NCI-H187 (cell line): Measurements from ENCODE around the gene WDR5.
A peak's percentile ranks its signal among the peaks of the same experiment; 100 is the strongest.

ENCODE experiments used
- DNase-seq, 2 experiments: peaks; one replicate each; lab custom pipeline; 2025; lab: John Stamatoyannopoulos, UW

Gene WDR5

DNA sequence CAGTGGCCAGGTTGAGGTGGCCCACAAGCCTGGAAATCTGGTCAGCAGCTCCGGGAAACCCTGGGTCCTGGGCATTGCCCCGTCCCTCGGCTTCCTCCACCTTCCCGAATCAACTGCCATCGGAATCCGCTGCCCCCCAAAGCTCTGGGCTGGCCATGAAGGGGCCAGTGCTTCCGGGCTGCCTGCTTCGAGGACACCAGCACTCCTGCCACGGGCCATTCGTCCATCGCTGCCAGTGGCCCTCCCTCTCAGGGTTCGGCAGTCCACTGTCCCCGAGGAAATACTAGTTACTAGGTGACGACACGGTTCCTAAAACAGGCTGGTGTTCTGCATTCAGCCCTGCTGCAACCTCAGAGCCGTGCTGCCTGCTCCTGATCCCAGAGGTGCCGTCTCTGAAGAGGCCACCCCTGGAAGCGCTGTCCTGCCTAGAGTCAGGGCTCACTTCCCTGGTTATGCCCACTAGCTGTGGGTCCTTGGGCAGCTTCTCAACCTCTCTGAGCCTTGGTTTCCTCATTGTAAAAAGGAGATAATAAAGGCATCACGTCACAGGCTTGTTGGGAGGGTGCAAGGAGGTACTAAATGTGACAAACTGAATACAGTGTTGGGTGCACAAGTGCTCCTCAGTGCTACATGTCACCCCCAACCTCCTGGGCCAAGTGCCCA lies 3.5 kb upstream of the WDR5 start:
- no peak for DNase-seq

DNA sequence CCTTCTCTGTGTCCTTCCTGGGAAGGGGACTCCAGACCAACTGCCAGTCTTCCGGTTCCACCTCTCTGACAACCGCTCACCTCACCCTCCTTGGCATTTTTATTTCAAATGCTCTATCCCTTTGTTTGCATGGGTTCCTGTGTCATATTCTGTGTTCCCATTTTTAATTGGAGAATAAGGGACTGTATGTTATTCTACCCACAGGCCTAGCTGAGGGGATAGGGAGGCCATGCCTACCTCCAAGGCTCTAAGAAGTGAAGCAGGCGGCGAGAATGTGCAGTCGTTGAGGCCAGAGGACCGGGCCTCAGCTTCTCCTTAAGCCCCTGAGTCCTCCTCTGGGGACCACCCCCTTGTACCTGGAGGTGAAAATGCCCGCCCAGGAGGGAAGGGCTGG lies 936 bp upstream of the WDR5 start:
- no peak for DNase-seq

DNA sequence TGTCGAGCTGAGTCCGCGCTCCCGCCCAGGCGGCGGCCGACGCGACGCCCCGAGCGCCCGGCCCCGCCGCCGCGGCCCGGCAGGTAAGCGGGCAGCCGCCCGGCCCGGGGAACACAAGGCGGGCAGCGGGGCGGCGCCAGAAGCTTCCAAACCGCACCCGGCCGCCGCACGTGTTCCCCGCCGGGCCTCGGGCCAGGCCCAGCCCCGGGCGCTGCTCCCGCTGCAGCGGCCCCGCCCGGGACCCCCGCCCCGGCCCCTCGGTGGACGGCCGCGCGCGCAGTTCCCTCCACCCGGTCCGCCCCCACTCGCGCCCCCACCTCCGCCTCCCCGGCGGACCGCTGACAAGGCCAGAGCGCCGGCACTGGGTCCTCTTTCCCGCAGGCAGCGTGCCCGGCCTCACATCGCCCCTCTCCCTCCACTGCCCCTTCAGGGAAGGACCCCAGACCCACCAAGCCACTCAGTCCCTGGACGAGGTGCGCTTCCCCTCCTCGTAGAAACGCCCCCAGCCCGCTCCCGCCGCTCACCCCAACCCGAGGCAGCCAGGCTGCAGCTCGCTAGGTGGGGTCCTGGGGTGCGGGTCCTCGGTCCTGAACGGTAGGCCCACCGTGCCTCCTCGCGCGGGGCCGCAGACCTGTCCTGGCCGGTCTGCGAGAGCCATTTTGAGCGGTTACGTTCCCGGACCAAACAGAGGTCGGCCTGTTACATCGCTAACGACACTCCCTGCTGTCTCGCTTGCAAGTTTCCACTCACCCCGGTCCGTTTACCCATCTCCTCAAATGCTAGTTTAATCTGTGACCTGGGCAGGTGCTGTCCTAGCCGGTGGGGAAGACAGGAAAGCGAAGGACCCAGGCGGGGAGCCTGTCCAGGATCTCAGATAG lies 475 bp downstream of the WDR5 start:
- DNase-seq: no peak

DNA sequence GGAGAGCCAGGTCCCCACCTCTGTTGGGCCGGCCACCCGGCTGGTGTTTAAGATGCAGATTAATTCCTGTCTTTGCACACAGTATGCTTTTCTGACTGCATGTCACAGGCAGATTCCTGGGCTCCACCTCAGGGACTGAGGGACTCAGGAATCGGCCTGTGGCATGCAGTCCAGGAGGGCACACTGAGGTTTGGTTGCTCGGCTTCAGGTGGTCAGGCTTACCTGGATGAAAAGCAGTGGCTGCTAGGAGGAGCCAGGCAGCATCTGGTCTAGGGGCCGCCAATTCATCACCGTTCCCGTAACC lies 1.1 kb downstream of the WDR5 start:
- no peak for DNase-seq

DNA sequence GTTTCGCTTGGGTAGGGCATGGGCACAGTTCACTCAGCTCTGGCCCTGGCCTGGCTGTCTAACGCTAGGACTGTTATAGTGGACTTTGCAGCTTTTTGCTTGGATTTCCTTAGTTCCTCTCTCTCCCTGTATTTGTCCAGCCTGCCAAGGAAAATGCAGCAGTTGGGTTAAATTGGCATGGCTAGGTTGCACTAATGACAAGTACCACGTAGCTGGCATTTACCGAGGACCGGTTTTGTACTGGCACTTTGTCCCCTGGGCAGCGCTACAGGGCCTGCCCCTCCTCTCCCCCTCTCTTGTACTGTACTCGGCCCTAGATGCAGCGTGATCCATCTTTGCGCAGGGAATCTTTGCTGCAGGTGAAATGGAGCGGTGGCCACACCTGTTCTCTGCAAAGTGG lies 2.4 kb downstream of the WDR5 start:
- no peak for DNase-seq

DNA sequence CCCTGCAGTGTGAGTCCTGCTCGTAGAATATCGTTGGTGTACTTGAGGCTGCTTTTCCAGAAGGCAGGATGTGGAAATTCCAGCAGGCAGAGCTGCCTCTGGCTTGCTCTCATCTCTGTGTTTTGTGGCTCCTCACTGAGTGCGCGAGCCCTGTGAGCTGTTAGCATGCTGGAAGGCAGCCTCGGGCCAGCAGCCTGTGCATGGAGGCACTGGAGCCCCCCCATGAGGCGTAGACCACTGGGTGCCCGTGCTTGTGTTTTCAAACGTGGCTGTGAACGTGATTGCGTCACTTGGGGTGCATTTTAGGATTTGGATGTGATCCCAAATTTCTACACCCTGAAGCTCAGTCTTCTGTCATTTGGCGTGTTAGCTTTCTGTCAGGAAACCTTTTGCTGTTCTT lies 3.2 kb downstream of the WDR5 start:
- no peak for DNase-seq

DNA sequence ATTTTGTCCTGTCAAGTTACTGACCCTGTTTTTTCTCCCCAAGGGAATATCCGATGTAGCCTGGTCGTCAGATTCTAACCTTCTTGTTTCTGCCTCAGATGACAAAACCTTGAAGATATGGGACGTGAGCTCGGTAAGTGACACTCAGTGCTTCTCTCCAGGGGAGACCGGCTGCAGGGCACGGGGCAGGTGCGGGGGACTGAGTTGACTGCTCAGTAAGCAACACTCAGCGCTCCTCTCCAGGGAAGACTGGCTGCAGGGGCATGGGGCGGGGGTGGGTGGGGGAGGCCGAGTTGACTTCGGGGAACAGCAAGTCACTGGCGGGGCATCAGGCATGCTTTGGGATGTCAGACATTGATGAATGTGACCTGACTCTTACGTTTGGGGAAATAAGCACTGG lies 6.0 kb downstream of the WDR5 start:
- no peak for DNase-seq

DNA sequence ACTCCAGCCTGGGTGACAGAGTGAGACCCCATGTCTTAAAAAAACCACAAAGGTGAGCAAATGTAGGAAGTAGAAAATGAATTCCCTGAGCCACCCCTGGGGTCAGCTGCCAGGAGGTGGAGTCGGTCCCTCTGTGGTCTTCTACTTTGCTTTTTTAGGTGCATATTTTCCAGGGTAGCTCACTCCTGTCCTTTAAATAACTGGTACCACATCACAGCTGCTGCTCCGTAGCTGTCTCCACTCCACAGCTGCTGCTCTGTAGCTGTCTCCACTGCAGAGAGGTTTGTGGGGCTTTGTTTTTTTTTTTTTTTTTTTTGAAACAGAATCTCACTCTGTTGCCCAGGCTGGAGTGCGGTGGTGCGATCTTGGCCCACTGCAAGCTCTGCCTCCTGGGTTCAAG lies 8.9 kb downstream of the WDR5 start:
- DNase-seq: no peak

DNA sequence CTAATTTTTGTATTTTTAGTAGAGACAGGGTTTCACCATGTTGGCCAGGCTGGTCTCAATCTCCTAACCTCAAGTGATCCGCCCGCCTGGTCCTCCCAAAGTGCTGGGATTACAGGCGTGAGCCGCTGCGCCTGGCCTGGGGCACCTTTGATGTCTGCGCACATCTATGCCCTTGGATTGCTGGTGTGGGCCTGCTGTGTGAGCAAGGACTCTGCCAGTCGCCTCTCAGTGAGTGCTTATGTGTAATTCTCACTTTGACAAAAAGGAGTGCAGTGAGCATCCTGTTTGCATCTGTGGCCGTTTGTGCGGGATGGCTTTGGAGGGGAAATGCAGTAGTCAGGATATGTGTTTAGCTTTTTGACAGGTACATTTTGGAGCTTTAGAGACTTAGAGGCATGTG lies 9.4 kb downstream of the WDR5 start:
- no peak for DNase-seq

DNA sequence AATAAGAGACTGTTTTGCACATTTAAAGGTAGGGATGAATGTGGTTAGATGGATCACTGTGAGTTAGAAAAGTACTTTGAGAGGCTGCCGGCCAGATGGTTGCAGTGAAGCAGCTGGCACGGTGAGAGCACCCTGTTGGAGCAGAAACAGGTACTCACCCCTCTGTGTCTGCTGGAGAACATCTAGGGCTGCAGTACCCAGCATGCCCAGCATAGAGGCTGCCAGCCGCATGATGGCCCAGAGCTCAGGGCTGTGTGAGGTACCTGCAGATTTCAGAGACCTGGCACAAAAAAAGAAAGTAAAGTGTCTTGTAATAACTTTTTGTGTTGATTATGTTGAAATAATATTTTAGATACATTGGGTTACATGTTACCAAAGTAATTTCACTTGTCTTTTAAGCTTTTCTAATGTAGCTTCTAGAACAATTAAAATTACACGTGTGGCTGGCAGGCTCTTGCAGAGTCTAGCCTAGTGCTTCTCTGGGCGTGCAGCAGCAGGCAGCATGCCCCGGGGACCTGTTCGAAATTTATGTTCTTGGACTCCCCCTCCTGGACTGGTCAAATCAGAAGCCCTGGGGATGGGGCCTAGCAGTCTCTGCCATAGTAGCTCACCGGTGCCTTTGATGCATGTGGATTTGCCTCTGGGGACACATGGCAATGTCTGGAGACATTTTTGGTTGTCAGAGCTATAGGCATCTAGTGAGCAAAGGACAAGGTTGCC lies 11.1 kb downstream of the WDR5 start:
- no peak for DNase-seq

DNA sequence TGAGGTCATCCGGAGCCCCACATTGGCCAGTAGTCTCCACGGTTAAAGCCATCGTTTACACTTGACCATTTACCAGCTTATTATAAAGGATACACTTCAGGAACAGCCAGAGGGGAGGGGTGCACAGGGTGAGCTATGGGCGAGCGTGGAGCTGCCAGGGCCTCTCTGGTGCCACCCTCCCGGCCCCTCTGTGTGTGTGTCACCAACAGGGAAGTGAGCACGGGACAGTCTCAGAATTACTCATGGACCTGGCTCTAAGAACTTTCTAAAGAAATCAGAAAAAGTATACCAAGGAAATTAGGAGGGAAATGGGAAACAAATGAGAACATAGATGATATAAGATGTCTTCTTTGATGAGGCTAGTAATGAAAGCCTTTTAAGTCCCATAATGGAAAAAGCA lies 13.5 kb downstream of the WDR5 start:
- DNase-seq: no peak

DNA sequence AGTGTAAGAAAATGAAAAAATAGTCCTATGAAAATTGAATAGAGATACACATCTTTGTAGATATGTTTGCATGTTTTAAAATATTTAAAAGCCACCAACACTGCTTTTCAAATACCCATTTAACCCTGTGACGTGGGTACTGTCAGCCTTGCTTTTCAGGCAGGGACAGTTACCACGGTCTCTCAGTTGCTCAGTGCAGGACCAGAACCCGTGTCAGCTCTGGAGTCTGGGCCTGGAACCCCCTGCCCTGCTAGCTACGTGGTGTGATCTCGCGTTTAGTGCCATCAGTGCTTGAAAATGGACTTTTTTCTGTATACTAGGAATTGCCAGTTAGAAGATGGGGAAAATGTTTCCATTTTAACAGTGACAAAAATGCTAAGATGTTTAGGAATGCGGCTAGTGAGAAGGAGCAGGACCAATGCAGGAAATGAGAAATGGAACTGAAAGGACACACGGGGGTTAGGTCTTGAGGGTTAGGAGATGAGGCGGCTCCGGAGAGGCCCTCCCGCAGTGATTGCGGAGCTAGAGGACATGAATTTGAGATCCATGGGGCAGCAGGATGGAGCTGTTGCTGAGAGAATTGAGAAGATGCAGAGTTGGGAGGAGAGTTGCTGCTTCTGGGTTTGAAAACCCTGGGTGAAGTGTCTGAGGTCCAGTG lies 14.8 kb downstream of the WDR5 start:
- no peak for DNase-seq

DNA sequence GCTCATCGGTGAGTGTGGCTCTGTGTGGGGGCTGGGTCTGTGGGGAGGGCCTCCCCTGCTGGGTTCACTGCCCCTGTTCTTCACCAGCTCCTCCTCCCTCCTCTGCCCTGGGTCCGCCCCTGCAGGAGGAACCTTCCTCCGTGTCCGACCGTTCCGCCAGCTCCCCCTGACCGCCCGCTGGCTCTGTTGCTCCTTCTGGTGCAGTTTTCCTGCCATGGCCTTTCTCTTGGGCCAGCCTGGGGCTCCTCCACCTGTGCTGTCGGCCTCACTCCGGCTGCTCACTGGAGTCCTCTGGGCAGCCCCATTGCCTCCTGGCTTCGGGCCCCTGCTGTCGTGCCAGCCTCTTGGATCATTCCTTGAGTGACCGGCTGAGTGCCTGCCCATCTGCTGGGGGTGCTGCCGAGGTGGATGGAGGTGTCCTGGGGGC lies 16.2 kb downstream of the WDR5 start:
- no peak for DNase-seq

DNA sequence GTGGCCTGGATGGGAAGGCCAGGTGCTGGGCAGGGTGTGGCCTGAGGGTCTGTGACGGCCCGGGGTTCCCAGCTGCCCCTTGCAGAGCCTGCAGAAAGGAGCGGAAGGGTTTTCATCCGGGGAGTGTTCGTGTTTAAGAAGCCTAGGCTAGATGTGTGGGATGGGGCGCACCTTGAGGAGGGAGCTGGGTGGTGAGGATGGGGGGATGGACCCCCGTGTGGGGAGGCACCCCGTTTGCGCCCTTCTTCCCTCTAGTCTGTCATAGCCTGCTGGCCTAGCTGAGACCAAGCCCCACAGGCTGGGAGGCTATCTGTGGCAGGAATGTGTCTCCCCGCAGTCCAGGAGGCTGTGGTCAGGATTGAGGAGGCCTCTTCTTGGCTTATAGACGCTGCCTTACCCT lies 16.6 kb downstream of the WDR5 start:
- no peak for DNase-seq

DNA sequence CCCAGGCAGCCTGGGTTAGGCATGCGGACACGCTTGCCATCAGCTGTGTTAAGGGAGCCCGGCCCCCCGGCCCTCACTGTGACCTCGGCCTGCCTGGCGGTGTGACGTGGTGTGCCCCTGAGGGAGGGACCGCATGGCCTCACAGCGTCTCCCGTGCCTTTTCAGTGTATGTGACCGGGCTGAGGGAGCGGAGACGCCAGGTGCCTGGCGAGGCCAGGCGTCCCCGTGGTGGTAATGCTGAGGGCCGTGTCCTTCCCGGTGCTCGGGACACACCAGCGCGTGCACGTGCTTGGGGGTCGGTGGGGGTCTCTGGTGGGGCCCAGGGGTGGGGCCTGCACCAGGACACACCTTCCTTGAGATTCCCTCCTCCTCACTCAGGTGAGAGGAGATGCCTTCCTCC lies 17.6 kb downstream of the WDR5 start:
- no peak for DNase-seq

DNA sequence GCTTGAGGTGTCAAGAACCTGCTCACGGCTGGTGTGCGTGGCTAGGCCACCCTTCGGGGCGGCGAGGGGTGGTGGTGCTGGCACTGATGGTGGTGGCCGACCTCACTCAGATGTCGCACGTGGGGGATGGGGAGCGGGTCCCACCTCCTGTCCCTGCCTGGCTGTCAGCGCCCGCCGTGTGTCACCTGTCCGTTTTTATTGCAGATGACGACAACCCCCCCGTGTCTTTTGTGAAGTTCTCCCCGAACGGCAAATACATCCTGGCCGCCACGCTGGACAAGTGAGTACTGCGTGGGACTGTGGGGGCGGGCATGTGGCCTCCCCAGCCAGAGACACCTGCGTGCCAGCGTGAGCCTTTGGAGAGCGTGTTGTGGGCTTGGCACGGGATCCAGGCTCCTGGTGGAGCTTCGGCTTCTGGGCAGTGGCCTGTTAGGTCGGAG lies 18.4 kb downstream of the WDR5 start:
- DNase-seq: no peak

DNA sequence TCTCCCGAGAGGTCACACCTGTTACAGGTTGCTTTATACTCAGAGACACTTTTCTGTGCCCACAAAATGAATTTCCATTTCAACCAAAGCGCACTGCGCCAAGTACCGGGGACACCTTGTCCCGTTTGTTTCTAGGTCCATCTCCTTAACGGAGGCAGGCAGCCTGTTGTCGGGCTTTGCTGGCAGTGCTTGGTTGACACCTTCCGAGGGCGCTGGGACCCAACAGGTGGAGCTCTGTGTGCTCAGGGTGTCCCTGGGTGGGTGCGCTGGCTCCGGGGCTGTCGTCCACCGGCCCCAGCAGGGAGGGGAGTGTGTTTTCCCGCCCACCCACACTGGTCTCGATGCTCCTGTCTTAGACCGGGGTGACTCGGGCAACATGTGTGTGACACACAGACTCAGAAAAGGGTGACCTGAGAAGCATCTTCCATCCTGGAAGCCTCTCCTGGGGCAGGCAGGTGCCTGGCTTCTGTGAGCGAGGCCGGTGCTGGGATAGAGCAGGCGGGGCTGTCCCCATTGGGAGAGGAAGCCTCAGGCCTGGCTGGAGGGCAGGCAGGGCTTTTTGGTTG lies 20.0 kb downstream of the WDR5 start:
- no peak for DNase-seq

DNA sequence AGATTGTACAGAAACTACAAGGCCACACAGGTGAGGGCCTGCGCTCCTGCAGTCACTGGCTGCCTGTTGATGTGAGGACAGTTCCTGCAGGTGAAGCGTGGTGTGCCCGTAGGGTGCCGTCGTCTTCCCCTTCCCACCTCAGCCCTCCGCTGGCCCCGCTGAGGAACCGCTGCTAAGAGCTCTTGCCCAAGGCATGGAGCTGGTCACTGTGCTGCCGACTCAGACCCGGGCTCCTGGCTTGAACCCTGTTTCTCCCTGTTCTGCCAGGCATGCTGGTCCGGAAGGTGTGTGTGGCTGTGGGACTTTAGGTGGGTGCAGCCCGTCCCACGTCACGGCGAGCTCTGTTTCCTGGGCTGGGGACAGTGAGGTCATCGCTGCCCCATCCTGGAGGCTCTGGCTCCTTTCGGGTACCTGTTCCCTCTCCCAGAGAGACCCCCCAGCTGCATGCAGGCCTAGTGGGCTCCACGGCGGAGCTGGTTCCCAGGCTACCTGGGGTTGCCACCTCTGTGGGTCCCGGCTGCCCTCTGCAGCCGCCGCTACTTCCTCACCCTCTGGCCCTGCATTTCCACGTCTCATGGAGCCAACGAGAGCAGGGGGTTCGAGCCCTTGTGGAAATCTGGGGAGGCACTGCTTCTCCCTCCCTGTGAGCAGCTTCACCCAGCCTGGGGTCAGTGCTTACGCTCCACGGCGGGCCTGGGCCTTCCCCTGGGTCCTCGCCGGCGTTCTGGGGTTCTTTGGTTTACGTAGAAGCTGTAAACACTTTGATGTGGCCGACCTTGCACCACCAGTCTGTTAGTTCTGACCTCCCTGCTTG lies 20.9 kb downstream of the WDR5 start:
- DNase-seq: no peak

DNA sequence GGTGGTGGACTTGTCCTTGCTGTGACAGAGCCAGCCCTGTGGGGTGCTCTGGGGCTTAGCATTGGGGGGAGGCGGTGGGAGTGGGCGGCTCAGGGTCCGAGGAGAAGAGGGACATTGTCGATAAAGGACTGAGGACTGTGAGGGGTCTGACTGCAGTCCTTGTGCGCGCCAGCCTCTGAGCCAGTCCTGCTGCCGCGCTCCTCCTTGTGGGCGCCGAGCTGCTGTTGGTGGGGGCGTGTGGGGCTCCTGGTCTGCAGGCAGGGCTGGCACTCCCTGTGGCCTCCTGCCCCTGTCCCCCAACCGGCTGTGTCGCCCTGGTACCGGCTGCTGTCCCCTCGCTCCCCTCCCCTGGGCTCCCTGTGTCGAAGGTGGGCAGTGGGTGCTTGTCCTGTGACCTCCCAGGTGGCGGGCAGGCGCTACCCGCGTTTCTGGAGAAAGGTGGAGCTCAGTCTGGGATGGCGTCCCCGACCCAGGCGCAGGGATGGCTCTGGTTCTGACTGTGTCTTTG lies 21.6 kb downstream of the WDR5 start:
- DNase-seq: no peak

DNA sequence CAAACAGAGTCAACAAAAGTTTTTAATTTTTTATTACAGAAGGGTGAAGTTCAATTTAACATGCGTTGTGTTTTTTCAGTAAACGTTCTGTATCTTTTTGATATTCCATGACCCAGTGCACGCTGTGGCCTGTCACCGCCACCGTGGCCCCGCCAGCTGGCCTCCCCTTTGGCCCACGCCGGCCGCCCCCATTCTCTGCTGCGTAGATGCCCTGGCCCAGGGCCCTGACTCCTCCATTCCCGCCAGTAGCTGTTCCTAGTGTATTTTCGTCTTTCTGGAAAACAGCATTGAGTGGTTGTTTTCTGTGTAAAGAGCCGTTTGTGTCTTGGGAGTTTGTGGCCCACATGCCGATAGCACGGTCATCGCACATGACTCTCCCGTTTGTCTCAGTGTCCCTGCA lies 22.4 kb downstream of the WDR5 start:
- DNase-seq: no peak

DNA sequence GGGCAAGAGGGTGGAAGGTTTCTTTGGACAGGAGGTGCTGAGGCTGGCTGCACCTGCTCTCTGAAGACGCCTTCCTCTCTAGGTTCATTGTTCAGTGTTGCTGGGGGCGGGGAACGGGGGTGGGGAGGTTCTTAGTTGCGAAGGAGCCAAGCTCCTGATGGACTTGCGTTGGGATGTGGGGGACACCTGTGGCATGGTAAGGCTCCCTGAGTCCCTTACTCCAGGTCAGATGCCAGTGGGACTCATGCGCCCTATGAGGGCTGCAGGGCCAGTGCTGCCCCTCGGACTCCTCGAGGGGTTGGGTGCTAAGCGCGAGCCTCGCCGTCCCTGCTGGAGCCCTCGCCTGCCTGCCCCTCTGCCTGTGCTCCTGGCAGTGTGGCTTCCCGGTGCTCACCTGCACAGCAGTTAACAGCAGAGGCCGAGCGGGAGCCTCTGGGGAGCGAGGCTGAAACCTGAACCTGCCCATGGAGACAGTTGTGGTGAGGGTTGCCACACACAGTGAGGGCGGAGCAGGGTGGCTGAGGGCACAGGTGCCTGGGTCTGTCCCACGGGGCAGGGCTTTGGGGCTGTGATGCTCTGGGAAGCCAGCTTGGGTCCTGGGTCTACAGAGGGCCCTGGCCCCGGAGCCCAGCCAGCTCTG lies 23.0 kb downstream of the WDR5 start:
- peak; percentile 54 to 58 for DNase-seq
